PFSK-1 (cell line): ENCODE results near the gene HSPG2.

Experiments used
- FOXP2 ChIP-seq: optimal IDR thresholded peaks from 2 replicates; pipeline ENCODE3; 2011; ENCODE audit warnings: borderline replicate concordance, control low read depth, inconsistent platforms; ENCODE audit not compliant: insufficient read depth; ENCODE audit errors: extremely low read length, extremely low read depth
- POLR2AphosphoS5 ChIP-seq: IDR thresholded peaks from 2 replicates; pipeline ENCODE4 v1.6.1; 2012; ENCODE audit warnings: low read depth, mild to moderate bottlenecking, control low read depth, low read length, moderate library complexity
- REST ChIP-seq, 2 experiments: IDR thresholded peaks; 2 replicates each; pipeline versions ENCODE4 v1.6.1 to v1.8.0; 2011 to 2012; ENCODE audit warnings: low read depth in 2 of 2, low read length in 2 of 2, control low read depth in 1 of 2, inconsistent platforms in 1 of 2, mild to moderate bottlenecking in 1 of 2, moderate library complexity in 1 of 2; ENCODE audit not compliant: insufficient read depth in 1 of 2
- SIN3A ChIP-seq: IDR thresholded peaks from 2 replicates; pipeline ENCODE4 v1.6.1; 2012; ENCODE audit warnings: mild to moderate bottlenecking, low read length, moderate library complexity, borderline replicate concordance; ENCODE audit not compliant: insufficient read depth
- TAF1 ChIP-seq: IDR thresholded peaks from 2 replicates; pipeline ENCODE4 v1.6.1; 2012; ENCODE audit warnings: low read length, control low read depth, borderline replicate concordance; ENCODE audit not compliant: insufficient read depth

The HSPG2 gene

GRCh38 chr1:21944733-21945073 is 7.6 kb upstream of the HSPG2 start:
- no peak for TF ChIP-seq SIN3A
- TF ChIP-seq POLR2AphosphoS5, result no peak
- TF ChIP-seq FOXP2, result no peak
- no peak for TF ChIP-seq REST (IDR thresholded peaks at IDR 0.05; ENCODE audit: insufficient read depth in 1 of 2, low read depth in 2 of 2, low read length in 2 of 2)
- no peak for TF ChIP-seq TAF1

- TF ChIP-seq TAF1 (no peak), POLR2AphosphoS5 (no peak), FOXP2 (no peak), REST (IDR thresholded peaks at IDR 0.05; ENCODE audit: insufficient read depth in 1 of 2, low read depth in 2 of 2, low read length in 2 of 2) (no peak), SIN3A (no peak)
Observed at GRCh38 chr1:21942464-21942863, 5.4 kb upstream of the HSPG2 start.

- no peak for TF ChIP-seq TAF1
- TF ChIP-seq REST (IDR thresholded peaks at IDR 0.05; ENCODE audit: insufficient read depth in 1 of 2, low read depth in 2 of 2, low read length in 2 of 2), result no peak
- TF ChIP-seq FOXP2, result no peak
- TF ChIP-seq POLR2AphosphoS5, result no peak
- no peak for TF ChIP-seq SIN3A
Observed at GRCh38 chr1:21941370-21941769, 4.3 kb upstream of the HSPG2 start.

- TF ChIP-seq POLR2AphosphoS5 (no peak), TAF1 (no peak), SIN3A (no peak), REST (IDR thresholded peaks at IDR 0.05; ENCODE audit: insufficient read depth in 1 of 2, low read depth in 2 of 2, low read length in 2 of 2) (no peak), FOXP2 (no peak)
Observed at GRCh38 chr1:21940492-21940891, 3.4 kb upstream of the HSPG2 start.

GRCh38 chr1:21939650-21940374 is 2.7 kb upstream of the HSPG2 start:
- TF ChIP-seq REST (IDR thresholded peaks at IDR 0.05; ENCODE audit: insufficient read depth in 1 of 2, low read depth in 2 of 2, low read length in 2 of 2) (no peak), TAF1 (no peak), FOXP2 (no peak), POLR2AphosphoS5 (no peak), SIN3A (no peak)
